Measurements from ENCODE around the gene SGMS1. TPM values are rescaled to one million over a fixed set of nuclear protein-coding genes. Genes with fewer than 3 reads are reported as not detected.

Gene SGMS1
- total RNA-seq: 40.5 and 67.4 TPM in 2 replicates

DNA sequence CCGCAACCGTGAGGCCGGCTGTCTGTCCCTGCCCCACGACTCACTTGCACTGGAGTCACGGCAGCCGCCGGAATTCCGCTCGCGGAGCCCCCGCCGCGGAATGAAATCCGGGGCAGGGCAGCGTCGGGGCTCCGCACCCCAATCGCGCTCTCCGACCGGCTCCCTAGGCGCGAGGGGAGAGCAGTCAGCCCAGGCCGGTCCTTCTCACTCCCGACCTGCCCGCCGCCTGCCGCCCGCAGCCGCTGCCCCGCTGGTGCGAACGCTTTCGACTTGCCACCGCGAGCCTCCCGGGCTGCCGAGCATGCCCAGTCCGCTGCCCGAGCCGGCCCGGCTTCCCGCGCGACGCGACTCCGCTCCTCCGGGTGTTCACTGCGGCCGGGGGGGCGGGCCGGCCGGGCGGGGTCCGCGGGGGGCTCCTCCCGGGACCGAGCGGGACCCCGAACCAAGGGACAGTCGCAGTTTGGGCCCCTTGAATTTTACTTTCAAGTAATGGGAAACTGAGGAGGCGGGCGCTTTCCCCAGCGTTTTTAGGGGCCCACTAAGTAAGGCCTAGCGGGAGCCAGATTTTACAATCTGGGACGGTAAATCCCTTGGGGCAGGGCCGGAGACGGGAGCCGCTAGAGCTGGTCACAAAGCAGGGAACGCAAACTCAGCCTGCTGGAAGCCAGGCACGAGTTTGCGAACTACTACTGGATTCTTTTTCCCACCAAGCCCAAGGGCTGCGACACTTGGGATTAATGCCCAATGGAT, at the start of gene SGMS1:
SGMS1 (minus strand) TSS at position 294 of the 750 bp plus-strand sequence. CDS start 279,842 bp downstream, outside the sequence.

Small RNAs within 50 kb of the gene (small RNA-seq; reads per million reads assigned to genes)
- not detected for gene RNU7-107P (ENCODE audit: low replicate concordance)

Other genes starting within 250 kb of the SGMS1 start
- gene ASAH2B, start 116.0 kb upstream of the SGMS1 start, total RNA-seq: 2.4 and 5.9 TPM in 2 replicates